HG03469 (cell line): ENCODE data around the gene GSTK1.
"Not testable (repeated sequence)": the region's sequence is repeated elsewhere in the genome, so short reads cannot be mapped to it uniquely, and the experiment has no call there.

Experiments
- ATAC-seq: cut with Tn5 transposase; IDR thresholded peaks from one replicate; pipeline ENCODE4 v1.9.1; 2021; ENCODE audit warnings: mild to moderate bottlenecking, moderate library complexity, moderate number of reproducible peaks; ENCODE audit not compliant: unreplicated experiment

GSTK1 gene

DNA sequence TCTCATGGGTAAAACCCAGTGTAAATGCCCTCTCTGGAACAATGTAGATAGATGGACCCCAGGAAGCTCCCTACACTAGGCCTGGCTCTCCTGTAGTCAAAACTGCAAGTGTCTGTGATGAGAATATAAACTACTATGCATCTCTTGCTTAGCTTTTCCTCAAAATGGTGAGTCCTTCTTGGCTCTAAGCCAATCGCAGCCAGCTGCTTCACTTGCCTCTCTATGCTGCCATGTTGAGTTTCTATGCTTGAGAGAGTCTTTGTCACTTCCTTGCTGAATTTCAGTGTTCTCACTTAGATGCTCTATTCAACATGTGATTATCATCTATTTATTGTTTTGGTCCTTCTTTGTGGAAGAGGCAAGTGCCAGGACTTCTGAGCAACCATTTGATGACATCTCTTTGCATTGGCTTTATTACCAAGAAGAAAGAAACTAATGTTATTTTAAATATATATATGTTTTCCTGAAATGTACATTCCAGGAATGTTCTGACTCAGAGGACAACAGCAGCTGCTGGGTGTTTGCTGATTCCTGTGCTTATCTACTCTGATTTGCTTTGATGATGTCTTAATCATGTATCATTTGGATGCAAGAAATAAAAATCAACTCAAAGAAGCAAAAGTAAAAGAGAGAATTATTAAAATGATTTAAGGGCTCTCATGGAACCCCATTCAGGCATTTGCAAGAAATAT lies 24.8 kb upstream of the GSTK1 start:
- ATAC-seq = no peak

DNA sequence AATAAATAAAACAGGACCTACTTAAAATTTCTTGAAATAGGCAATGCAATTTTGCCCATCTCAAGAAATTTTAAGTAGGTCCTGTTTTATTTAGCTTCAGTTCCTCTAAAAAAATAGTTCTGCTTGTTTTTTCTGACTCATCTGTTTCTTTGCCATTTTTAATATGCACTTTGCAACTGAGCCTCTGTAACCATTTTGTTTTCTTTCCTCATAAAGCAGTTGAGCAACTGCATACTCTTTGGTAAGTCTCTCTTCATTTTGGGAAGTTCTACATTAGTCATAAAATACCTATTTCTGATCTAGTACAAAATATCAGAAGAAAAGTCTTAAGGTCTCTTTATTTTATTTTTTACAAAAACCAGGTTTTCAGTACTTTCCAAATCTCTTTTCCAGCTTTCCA lies 23.4 kb upstream of the GSTK1 start:
- no peak for ATAC-seq

- ATAC-seq = peak; percentile 83
Measured at GRCh38 chr7:143240291-143241168, 22.7 kb upstream of the GSTK1 start.

GRCh38 chr7:143242306-143242705 lies 20.9 kb upstream of the GSTK1 start:
- ATAC-seq = no peak

DNA sequence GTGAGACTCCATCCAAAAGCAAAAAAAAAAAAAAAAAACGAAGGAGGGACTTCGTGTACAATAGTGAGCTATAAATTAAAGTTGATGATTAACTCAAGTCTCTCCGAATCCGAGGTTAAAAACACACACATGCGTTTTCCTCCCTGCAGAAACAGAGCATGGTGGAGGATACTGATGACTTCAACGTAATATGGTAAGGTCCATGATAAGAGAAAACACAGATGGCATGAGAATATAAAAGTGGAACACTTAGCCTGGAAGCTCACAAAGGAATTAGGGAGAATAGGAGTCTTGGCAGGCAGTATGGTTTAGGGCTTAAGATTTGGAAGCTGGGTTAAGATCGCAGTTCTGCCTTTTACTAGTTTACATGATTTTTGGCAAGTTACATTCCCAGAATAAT lies 20.1 kb upstream of the GSTK1 start:
- ATAC-seq = no peak

DNA sequence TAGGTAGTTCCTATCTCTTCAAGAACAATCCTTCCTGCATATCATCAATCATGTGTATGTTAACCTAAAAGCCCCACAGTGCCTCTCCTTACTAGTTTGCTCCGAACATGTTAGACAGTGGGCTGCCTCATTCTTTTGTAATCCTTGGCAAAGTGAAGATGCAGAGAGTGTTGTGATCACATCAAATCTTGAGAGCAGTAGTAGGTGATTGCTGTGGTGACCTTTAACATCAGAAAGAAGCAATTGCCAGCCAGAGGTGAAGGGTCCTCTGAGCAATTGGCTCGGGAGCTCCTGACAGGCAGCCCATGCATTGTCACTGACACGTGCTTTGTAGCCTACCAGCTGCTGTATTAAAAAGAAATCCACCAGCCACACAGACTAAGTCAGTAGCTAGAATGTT lies 19.6 kb upstream of the GSTK1 start:
- no peak for ATAC-seq

- ATAC-seq = no peak
Measured at GRCh38 chr7:143244321-143244720, 18.9 kb upstream of the GSTK1 start.

GRCh38 chr7:143245123-143245522 lies 18.1 kb upstream of the GSTK1 start:
- no peak for ATAC-seq

- no peak for ATAC-seq
Measured at GRCh38 chr7:143247372-143247771, 15.9 kb upstream of the GSTK1 start.

GRCh38 chr7:143248761-143249354 lies 14.4 kb upstream of the GSTK1 start:
- no peak for ATAC-seq

DNA sequence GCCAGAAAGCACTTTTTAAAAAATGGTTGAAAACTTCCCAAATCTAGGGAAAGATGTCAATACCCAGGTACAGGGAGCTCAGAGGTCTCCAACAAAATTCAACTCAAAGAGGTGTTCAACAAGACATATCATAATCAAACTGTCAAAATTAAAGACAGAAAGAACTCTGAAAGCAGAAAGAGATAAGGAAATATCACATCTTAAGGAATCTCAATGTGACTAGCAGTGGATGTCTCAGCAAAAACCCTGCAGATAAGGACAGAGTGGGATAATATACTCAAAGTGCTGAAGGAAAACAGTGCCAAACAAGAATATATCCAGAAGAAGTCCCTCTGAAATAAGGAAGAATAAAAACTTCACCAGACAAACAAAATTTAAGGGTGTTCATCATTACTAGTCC lies 13.0 kb upstream of the GSTK1 start:
- ATAC-seq = no peak

DNA sequence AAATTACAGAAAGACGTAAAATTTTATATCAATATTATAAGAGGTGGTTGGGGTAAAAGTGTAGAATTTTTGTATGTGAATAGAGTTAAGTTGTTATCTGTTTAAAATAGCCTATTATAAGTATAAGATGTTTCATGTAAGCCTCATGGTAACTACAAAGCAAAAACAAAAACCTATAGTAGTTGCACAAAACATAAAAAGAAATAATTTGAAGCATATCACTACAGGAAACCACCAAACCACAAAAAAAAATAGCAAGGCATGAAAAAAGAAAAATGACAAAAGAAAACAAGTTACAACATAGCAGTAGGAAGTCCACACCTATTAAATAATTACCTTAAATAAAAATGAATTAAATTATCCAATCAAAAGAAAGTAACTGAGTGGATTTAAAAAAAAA lies 12.4 kb upstream of the GSTK1 start:
- ATAC-seq = no peak

- no peak for ATAC-seq
Measured at GRCh38 chr7:143252006-143252405, 11.2 kb upstream of the GSTK1 start.

DNA sequence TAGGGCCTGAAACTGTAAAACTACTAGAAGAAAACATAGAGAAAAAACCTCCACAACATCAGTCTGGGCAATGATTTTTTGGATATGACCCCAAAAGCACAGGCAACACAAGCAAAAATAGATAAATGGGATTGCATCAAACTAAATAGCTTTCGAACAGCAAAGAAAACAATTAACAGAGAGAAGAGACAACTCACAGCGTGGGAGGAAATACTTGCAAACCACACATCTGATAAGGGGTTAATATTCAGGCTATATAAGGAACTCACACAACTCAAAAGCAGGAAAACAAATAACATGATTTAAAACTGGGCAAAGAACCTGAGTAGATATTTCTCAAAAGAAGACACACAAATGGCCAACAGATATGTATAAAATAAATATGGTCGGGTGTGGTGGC lies 7.7 kb upstream of the GSTK1 start:
- ATAC-seq = no peak

- no peak for ATAC-seq
Measured at GRCh38 chr7:143256325-143256724, 6.9 kb upstream of the GSTK1 start.

GRCh38 chr7:143256932-143257331 lies 6.3 kb upstream of the GSTK1 start:
- peak; percentile 71 for ATAC-seq

GRCh38 chr7:143257501-143257900 lies 5.7 kb upstream of the GSTK1 start:
- ATAC-seq = no peak

DNA sequence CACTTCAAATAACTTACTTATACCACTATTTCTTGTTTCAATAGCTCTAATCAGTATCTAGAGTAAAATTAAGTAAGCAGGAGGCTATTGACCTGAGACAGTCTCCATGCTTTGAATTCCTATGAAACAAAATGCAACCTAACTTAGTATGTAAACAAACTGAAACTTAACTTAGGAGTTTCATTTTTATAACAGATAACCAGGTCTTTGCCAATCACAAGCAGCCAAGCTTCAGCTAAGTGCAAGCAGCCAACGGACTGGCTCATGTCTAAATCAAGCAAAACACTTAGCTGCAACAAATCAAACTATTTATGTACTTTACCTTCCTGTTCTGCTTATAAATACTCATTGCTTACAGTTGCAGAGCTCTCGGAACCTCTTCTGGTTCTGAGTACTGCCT lies 4.4 kb upstream of the GSTK1 start:
- no peak for ATAC-seq

DNA sequence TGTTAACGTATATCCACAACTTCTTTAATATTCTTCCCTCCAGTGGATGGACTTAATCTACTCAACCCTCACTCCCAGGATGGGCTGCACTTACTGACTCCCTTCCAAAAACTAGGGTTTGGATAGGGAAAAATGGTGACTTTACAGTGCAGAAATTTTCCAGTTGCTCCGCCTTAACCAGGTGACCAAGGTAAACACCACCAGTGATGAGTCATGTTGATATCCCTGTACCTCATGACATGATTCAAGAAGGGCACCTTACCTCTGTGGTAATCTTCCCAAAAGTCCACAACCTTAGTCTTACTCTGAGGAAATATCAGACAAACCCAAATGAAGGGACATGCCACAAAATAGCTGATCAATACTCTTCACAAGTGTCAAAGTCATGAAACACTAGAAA lies 3.5 kb upstream of the GSTK1 start:
- no peak for ATAC-seq

GRCh38 chr7:143261901-143262300 lies 1.3 kb upstream of the GSTK1 start:
- ATAC-seq = no peak

DNA sequence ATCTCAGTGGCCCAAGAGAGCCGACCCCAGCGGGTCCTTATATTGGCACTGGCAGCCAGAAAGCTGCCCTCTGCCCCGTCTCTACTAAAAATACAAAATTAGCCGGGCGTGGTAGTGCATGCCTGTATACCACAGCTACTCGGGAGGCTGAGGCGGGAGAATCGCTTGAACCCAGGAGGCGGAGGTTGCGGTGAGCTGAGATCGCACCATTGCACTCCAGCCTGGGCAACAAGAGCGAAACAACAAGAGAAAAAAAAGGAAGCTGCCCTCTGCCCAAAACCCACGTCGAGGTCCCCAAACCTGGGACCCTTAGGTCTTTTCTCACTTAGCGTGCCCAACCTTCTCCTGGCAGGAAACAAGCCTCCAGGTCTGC lies 941 bp downstream of the GSTK1 start:
- not testable (repeated sequence) for ATAC-seq
